ENCODE data around the gene COL25A1.

DNA sequence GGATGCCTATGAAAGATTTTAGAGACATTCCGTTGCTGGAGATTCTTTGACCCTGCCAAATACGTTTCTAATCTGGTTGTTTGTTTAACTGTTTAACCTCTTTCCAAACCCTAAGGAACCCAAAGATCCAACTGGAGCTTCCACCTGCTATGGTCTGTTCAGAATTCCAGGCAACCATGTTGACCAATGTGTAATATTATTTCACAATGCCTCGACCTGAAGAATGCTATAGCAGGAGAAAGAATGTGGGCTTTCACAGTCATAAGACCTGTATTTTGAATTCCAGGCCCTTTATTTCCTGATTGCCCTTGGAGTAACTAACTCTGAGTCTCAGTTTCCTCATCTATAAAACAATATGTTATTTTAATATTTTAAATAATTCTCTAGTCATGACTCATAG, 90.8 kb downstream of the COL25A1 start:
- TF ChIP-seq EZH2 (IDR thresholded peaks at IDR 0.05; ENCODE audit: borderline replicate concordance, low read depth, low read length, poor library complexity, severe bottlenecking) = no peak
- TF ChIP-seq, protein P1, sequence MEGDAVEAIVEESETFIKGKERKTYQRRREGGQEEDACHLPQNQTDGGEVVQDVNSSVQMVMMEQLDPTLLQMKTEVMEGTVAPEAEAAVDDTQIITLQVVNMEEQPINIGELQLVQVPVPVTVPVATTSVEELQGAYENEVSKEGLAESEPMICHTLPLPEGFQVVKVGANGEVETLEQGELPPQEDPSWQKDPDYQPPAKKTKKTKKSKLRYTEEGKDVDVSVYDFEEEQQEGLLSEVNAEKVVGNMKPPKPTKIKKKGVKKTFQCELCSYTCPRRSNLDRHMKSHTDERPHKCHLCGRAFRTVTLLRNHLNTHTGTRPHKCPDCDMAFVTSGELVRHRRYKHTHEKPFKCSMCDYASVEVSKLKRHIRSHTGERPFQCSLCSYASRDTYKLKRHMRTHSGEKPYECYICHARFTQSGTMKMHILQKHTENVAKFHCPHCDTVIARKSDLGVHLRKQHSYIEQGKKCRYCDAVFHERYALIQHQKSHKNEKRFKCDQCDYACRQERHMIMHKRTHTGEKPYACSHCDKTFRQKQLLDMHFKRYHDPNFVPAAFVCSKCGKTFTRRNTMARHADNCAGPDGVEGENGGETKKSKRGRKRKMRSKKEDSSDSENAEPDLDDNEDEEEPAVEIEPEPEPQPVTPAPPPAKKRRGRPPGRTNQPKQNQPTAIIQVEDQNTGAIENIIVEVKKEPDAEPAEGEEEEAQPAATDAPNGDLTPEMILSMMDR (conservative IDR thresholded peaks at IDR 0.05; ENCODE audit: low read depth, low read length) = no peak
